Neural cell (in vitro differentiated cells): ENCODE data around the gene IQSEC2. TPM values are rescaled to one million over a fixed set of nuclear protein-coding genes. Genes with fewer than 3 reads are reported as not detected.

ENCODE experiments used
- H2AFZ ChIP-seq: fragments of 200-600, 300-800 bp; sonication (generic), shearing (Covaris generic); 2 replicates; pipeline ENCODE4 v1.6.0; 2014; ENCODE audit warnings: low read depth, mild to moderate bottlenecking, antibody characterized with exemption, low read length, moderate library complexity
- H3F3A ChIP-seq: fragments of 200-600 bp; shearing (Covaris generic); 2 replicates; pipeline ENCODE4 v1.6.1; 2016; ENCODE audit warnings: mild to moderate bottlenecking, moderate library complexity, mixed read lengths, antibody characterized with exemption, low read length; ENCODE audit not compliant: insufficient read depth, poor library complexity, severe bottlenecking
- H3K27ac ChIP-seq: fragments of 200-600, 300-800 bp; sonication (generic), shearing (Covaris generic); 2 replicates; pipeline ENCODE4 v1.5.1; 2014; ENCODE audit warnings: mild to moderate bottlenecking, low read length, moderate library complexity
- H3K27me3 ChIP-seq: fragments of 300-800, 200-600 bp; sonication (generic), shearing (Covaris generic); 2 replicates; pipeline ENCODE4 v1.6.0; 2014; ENCODE audit warnings: mild to moderate bottlenecking, low read depth, low read length, moderate library complexity; ENCODE audit not compliant: insufficient read depth
- H3K36me3 ChIP-seq: fragments of 300-800, 200-600 bp; sonication (generic), shearing (Covaris generic); 2 replicates; pipeline ENCODE4 v1.5.1; 2014; ENCODE audit warnings: mild to moderate bottlenecking, antibody characterized with exemption, low read length, moderate library complexity; ENCODE audit not compliant: insufficient read depth
- H3K4me2 ChIP-seq: fragments of 300-800, 200-600 bp; sonication (generic), shearing (Covaris generic); 2 replicates; pipeline ENCODE4 v1.6.0; 2014; ENCODE audit warnings: mild to moderate bottlenecking, low read length
- H3K4me3 ChIP-seq: fragments of 300-800, 200-600 bp; sonication (generic), shearing (Covaris generic); 2 replicates; pipeline ENCODE4 v1.5.1; 2014; ENCODE audit warnings: mild to moderate bottlenecking, low read length, moderate library complexity
- H3K79me2 ChIP-seq: fragments of 200-600 bp; shearing (Covaris generic); replicated peaks from 2 replicates; pipeline ENCODE4 v1.6.0; 2014; ENCODE audit warnings: mild to moderate bottlenecking, low read length, moderate library complexity; ENCODE audit not compliant: insufficient read depth
- H3K9ac ChIP-seq: fragments of 300-800, 200-600 bp; sonication (generic), shearing (Covaris generic); 2 replicates; pipeline ENCODE4 v1.6.1; 2016; ENCODE audit warnings: mild to moderate bottlenecking, low read length, mixed read lengths
- H3K9me2 ChIP-seq: fragments of 200-600 bp; shearing (Covaris generic); 2 replicates; pipeline ENCODE4 v1.6.1; 2016; ENCODE audit warnings: mild to moderate bottlenecking, low read length, mixed read lengths; ENCODE audit not compliant: insufficient read depth
- H3K9me3 ChIP-seq: fragments of 200-600, 300-800 bp; sonication (generic), shearing (Covaris generic); 2 replicates; pipeline ENCODE4 v1.6.1; 2016; ENCODE audit warnings: mild to moderate bottlenecking, mixed run types, low read length, moderate library complexity, mixed read lengths
- H4K20me1 ChIP-seq: fragments of 200-600 bp; shearing (Covaris generic); 2 replicates; pipeline ENCODE4 v1.6.1; 2016; ENCODE audit warnings: mild to moderate bottlenecking, mixed run types; ENCODE audit not compliant: insufficient read depth
- CTCF ChIP-seq: fragments of 450-650 bp; IDR thresholded peaks from 2 replicates; pipeline ENCODE4 v1.5.1; 2014; ENCODE audit warnings: antibody characterized with exemption, mild to moderate bottlenecking, moderate library complexity; ENCODE audit not compliant: poor library complexity, severe bottlenecking
- EP300 ChIP-seq: fragments of 450-650 bp; conservative IDR thresholded peaks from 2 replicates; pipeline ENCODE4 v1.6.1; 2014; ENCODE audit warnings: antibody characterized with exemption, mild to moderate bottlenecking, moderate library complexity; ENCODE audit not compliant: poor library complexity, severe bottlenecking
- EZH2 ChIP-seq: fragments of 200-600, 300-800 bp; shearing (Covaris generic), sonication (generic); IDR thresholded peaks from 2 replicates; pipeline ENCODE4 v1.6.1; 2014; ENCODE audit warnings: antibody characterized with exemption, low read length, borderline replicate concordance, mild to moderate bottlenecking; ENCODE audit not compliant: insufficient read depth, poor library complexity, severe bottlenecking
- MXI1 ChIP-seq: fragments of 450-650 bp; conservative IDR thresholded peaks from 2 replicates; pipeline ENCODE4 v1.6.1; 2014; ENCODE audit warnings: antibody characterized with exemption, mild to moderate bottlenecking; ENCODE audit not compliant: poor library complexity, severe bottlenecking
- POLR2AphosphoS5 ChIP-seq: IDR thresholded peaks from 2 replicates; pipeline ENCODE4 v1.6.1; 2012
- RAD21 ChIP-seq: fragments of 450-650 bp; conservative IDR thresholded peaks from 2 replicates; pipeline ENCODE4 v1.6.1; 2014; ENCODE audit warnings: antibody characterized with exemption, mild to moderate bottlenecking, moderate library complexity
- REST ChIP-seq: IDR thresholded peaks from 2 replicates; pipeline ENCODE4 v1.6.1; 2012; ENCODE audit warnings: borderline replicate concordance
- SMC3 ChIP-seq: fragments of 450-650 bp; conservative IDR thresholded peaks from 2 replicates; pipeline ENCODE4 v1.6.1; 2014; ENCODE audit warnings: antibody characterized with exemption, mild to moderate bottlenecking, moderate library complexity; ENCODE audit not compliant: poor library complexity
- TAF1 ChIP-seq: IDR thresholded peaks from 2 replicates; pipeline ENCODE4 v1.6.1; 2012; ENCODE audit warnings: low read depth
- polyA plus RNA-seq: library from polyadenylated mRNA; depleted of rRNA; stranded (reverse); fragments of >200 nt; gene quantifications from 2 replicates; pipeline ENCODE4 v1.2.3, GENCODE V29; 2014

The IQSEC2 gene
- polyA plus RNA-seq, 1 donor from 2014 or later: 2.4 TPM

- TF ChIP-seq SMC3: no peak
Observed at GRCh38 chrX:53244610-53245009, 36.8 kb downstream of the IQSEC2 start (continued).

GRCh38 chrX:53242310-53242709 is 39.1 kb downstream of the IQSEC2 start:
- Histone ChIP-seq H3K9me3 (no peaks in the 10 kb centered on the region), H4K20me1 (no peaks in the 10 kb centered on the region), H3K36me3 (no peaks in the 10 kb centered on the region), H3F3A (no peaks in the 10 kb centered on the region), H3K4me2 (no peak overlapping the region), H3K9me2 (no peaks in the 10 kb centered on the region), H3K27me3 (no peaks in the 10 kb centered on the region), H3K9ac (no peak overlapping the region), H2AFZ (no peak overlapping the region), H3K27ac (no peak overlapping the region), H3K79me2 (no peaks in the 10 kb centered on the region), H3K4me3 (no peak overlapping the region)
- no peak for TF ChIP-seq TAF1
- no peak for TF ChIP-seq CTCF
- no peak for TF ChIP-seq RAD21
- TF ChIP-seq EZH2: no peak
- TF ChIP-seq MXI1: no peak
- TF ChIP-seq EP300: no peak
- no peak for TF ChIP-seq REST
- no peak for TF ChIP-seq SMC3
- TF ChIP-seq POLR2AphosphoS5: no peak

- H2AFZ ChIP-seq: no peak overlapping the region
- no peaks in the 10 kb centered on the region for H3F3A ChIP-seq
- no peaks in the 10 kb centered on the region for H4K20me1 ChIP-seq
- no peak overlapping the region for H3K27ac ChIP-seq
- H3K4me3 ChIP-seq: no peak overlapping the region
- no peaks in the 10 kb centered on the region for H3K36me3 ChIP-seq
- H3K27me3 ChIP-seq: no peaks in the 10 kb centered on the region
- no peaks in the 10 kb centered on the region for H3K9me2 ChIP-seq
- H3K79me2 ChIP-seq: no peaks in the 10 kb centered on the region
- H3K9me3 ChIP-seq: no peaks in the 10 kb centered on the region
- no peak overlapping the region for H3K9ac ChIP-seq
- H3K4me2 ChIP-seq: no peak overlapping the region
- no peak for TF ChIP-seq RAD21
- no peak for TF ChIP-seq MXI1
- TF ChIP-seq REST: no peak
- no peak for TF ChIP-seq TAF1
- no peak for TF ChIP-seq CTCF
- no peak for TF ChIP-seq EZH2
- TF ChIP-seq SMC3: no peak
- no peak for TF ChIP-seq EP300
- no peak for TF ChIP-seq POLR2AphosphoS5
Observed at GRCh38 chrX:53241558-53241957, 39.8 kb downstream of the IQSEC2 start.
